ENCODE data around the gene IRF2BPL.

Gene IRF2BPL

GRCh38 chr14:77041881-77042545 is 13.5 kb upstream of the IRF2BPL start:
- Histone ChIP-seq H3K4me3 (replicated peaks; ENCODE audit: insufficient read depth, low read length) (no peak overlapping the region), H3K27me3 (ENCODE audit: insufficient read depth, poor library complexity, severe bottlenecking) (no peaks in the 10 kb centered on the region), H3K27ac (replicated peaks) (peak overlapping the region; percentile 92)
- TF ChIP-seq SPI1 (IDR thresholded peaks at IDR 0.05; ENCODE audit: borderline replicate concordance, low read depth) (no peak), CTCF (IDR thresholded peaks at IDR 0.05; ENCODE audit: insufficient read depth, low read length) (no peak), GABPA (IDR thresholded peaks at IDR 0.05; ENCODE audit: low read depth) (no peak), REST (IDR thresholded peaks at IDR 0.05; ENCODE audit: insufficient replicate concordance, low read depth) (no peak), POLR2AphosphoS5 (IDR thresholded peaks at IDR 0.05; ENCODE audit: low read depth) (no peak)
- no peak for DNase-seq (ENCODE audit: low read depth in 1 of 2, low spot score in 1 of 2)

- H3K27me3 ChIP-seq (ENCODE audit: insufficient read depth, poor library complexity, severe bottlenecking) = no peaks in the 10 kb centered on the region
- TF ChIP-seq SPI1 (IDR thresholded peaks at IDR 0.05; ENCODE audit: borderline replicate concordance, low read depth) (no peak), POLR2AphosphoS5 (IDR thresholded peaks at IDR 0.05; ENCODE audit: low read depth) (no peak), REST (IDR thresholded peaks at IDR 0.05; ENCODE audit: insufficient replicate concordance, low read depth) (no peak), GABPA (IDR thresholded peaks at IDR 0.05; ENCODE audit: low read depth) (no peak), CTCF (IDR thresholded peaks at IDR 0.05; ENCODE audit: insufficient read depth, low read length) (no peak)
- peak overlapping the region; percentile 92 for H3K27ac ChIP-seq (replicated peaks)
- peak overlapping the region; percentile 8; the same call in 1 of the 2 replicates for H3K4me3 ChIP-seq (replicated peaks; ENCODE audit: insufficient read depth, low read length)
- no peak for DNase-seq (ENCODE audit: low read depth in 1 of 2, low spot score in 1 of 2)
Observed at GRCh38 chr14:77040741-77041653, 12.5 kb upstream of the IRF2BPL start.

GRCh38 chr14:77040059-77040740 is 11.7 kb upstream of the IRF2BPL start:
- Histone ChIP-seq H3K27ac (replicated peaks) (peak overlapping the region; percentile 92), H3K4me3 (replicated peaks; ENCODE audit: insufficient read depth, low read length) (peak overlapping the region; percentile 18; the same call in 1 of the 2 replicates), H3K27me3 (ENCODE audit: insufficient read depth, poor library complexity, severe bottlenecking) (no peaks in the 10 kb centered on the region)
- TF ChIP-seq REST (IDR thresholded peaks at IDR 0.05; ENCODE audit: insufficient replicate concordance, low read depth) = peak; percentile 5
- no peak for TF ChIP-seq SPI1 (IDR thresholded peaks at IDR 0.05; ENCODE audit: borderline replicate concordance, low read depth)
- DNase-seq (ENCODE audit: low read depth in 1 of 2, low spot score in 1 of 2) = peak; percentile 89 to 95

All from HL-60 (cell line).